Parathyroid adenoma (tissue), 2 donors: ENCODE measurements around the gene USP13.

ENCODE experiments used
- H2AFZ ChIP-seq: fragments of 300-600 bp; sonication (generic); one replicate; pipeline ENCODE4 v1.7.0; 2017; ENCODE audit warnings: antibody characterized with exemption, mild to moderate bottlenecking
- H3K27ac ChIP-seq: fragments of 300-600 bp; sonication (generic); one replicate; pipeline ENCODE4 v1.7.0; 2017
- H3K27me3 ChIP-seq: fragments of 300-600 bp; sonication (generic); one replicate; pipeline ENCODE4 v1.7.0; 2017; ENCODE audit warnings: low read length; ENCODE audit not compliant: control insufficient read depth, insufficient read depth
- H3K36me3 ChIP-seq: fragments of 300-600 bp; sonication (generic); one replicate; pipeline ENCODE4 v1.7.0; 2017; ENCODE audit warnings: low read length; ENCODE audit not compliant: control insufficient read depth, insufficient read depth
- H3K4me1 ChIP-seq: fragments of 300-600 bp; sonication (generic); one replicate; pipeline ENCODE4 v1.7.0; 2017; ENCODE audit warnings: control low read depth
- H3K4me2 ChIP-seq: fragments of 300-600 bp; sonication (generic); one replicate; pipeline ENCODE4 v1.7.0; 2017; ENCODE audit warnings: low read length
- H3K4me3 ChIP-seq: fragments of 300-600 bp; sonication (generic); one replicate; pipeline ENCODE4 v1.7.0; 2017; ENCODE audit warnings: low read depth, low read length
- H3K79me2 ChIP-seq: fragments of 300-600 bp; sonication (generic); one replicate; pipeline ENCODE4 v1.7.0; 2017; ENCODE audit warnings: control low read depth
- H3K9ac ChIP-seq: fragments of 300-600 bp; sonication (generic); one replicate; pipeline ENCODE4 v1.7.0; 2017; ENCODE audit warnings: mild to moderate bottlenecking
- H3K9me3 ChIP-seq: fragments of 300-600 bp; sonication (generic); one replicate; pipeline ENCODE4 v1.7.0; 2017; ENCODE audit warnings: low read length; ENCODE audit not compliant: control insufficient read depth
- CTCF ChIP-seq: fragments of 300-600 bp; sonication (generic); IDR thresholded peaks from one replicate; pipeline ENCODE4 v1.7.0; 2017; ENCODE audit warnings: antibody characterized with exemption, mild to moderate bottlenecking
- donor health status: primary hyperparathyroidism.

USP13 gene

GRCh38 chr3:179788996-179789395 lies 136.2 kb downstream of the USP13 start:
- Histone ChIP-seq H3K79me2 (no peaks in the 10 kb centered on the region), H3K9ac (no peak overlapping the region), H3K4me1 (no peaks in the 10 kb centered on the region), H3K4me3 (no peak overlapping the region), H3K36me3 (no peaks in the 10 kb centered on the region), H3K27me3 (no peaks in the 10 kb centered on the region), H2AFZ (no peak overlapping the region), H3K27ac (no peak overlapping the region), H3K4me2 (no peak overlapping the region), H3K9me3 (no peaks in the 10 kb centered on the region)
- no peak for TF ChIP-seq CTCF

GRCh38 chr3:179791793-179792192 lies 139.0 kb downstream of the USP13 start:
- Histone ChIP-seq H3K36me3 (no peaks in the 10 kb centered on the region), H3K27me3 (no peaks in the 10 kb centered on the region), H3K4me3 (no peak overlapping the region), H3K79me2 (no peaks in the 10 kb centered on the region), H3K9me3 (no peaks in the 10 kb centered on the region), H3K27ac (no peak overlapping the region), H3K9ac (no peak overlapping the region), H3K4me1 (no peaks in the 10 kb centered on the region), H3K4me2 (no peak overlapping the region), H2AFZ (no peak overlapping the region)
- TF ChIP-seq CTCF = no peak

GRCh38 chr3:179794355-179794754 lies 141.5 kb downstream of the USP13 start:
- Histone ChIP-seq H3K9me3 (no peaks in the 10 kb centered on the region), H3K27ac (no peak overlapping the region)
- no peak for TF ChIP-seq CTCF

GRCh38 chr3:179796421-179796820 lies 143.6 kb downstream of the USP13 start:
- Histone ChIP-seq H3K4me3 (no peak overlapping the region), H3K9me3 (no peaks in the 10 kb centered on the region), H3K79me2 (no peaks in the 10 kb centered on the region), H3K9ac (no peak overlapping the region), H3K4me1 (no peaks in the 10 kb centered on the region), H2AFZ (no peak overlapping the region), H3K27ac (no peak overlapping the region), H3K36me3 (no peaks in the 10 kb centered on the region), H3K27me3 (no peaks in the 10 kb centered on the region), H3K4me2 (no peak overlapping the region)
- no peak for TF ChIP-seq CTCF

More at GRCh38 chr3:179794355-179794754, 141.5 kb downstream of the USP13 start:
- Histone ChIP-seq H3K4me2 (no peak overlapping the region), H3K27me3 (no peaks in the 10 kb centered on the region), H2AFZ (no peak overlapping the region), H3K9ac (no peak overlapping the region), H3K36me3 (no peaks in the 10 kb centered on the region), H3K79me2 (no peaks in the 10 kb centered on the region), H3K4me1 (no peaks in the 10 kb centered on the region), H3K4me3 (no peak overlapping the region)

GRCh38 chr3:179797192-179797591 lies 144.4 kb downstream of the USP13 start:
- Histone ChIP-seq H3K27ac (no peak overlapping the region), H3K27me3 (no peaks in the 10 kb centered on the region), H3K79me2 (no peaks in the 10 kb centered on the region), H3K9me3 (no peaks in the 10 kb centered on the region), H3K36me3 (no peaks in the 10 kb centered on the region), H3K4me3 (no peak overlapping the region), H3K9ac (no peak overlapping the region), H3K4me2 (no peak overlapping the region), H3K4me1 (no peaks in the 10 kb centered on the region), H2AFZ (no peak overlapping the region)
- no peak for TF ChIP-seq CTCF
